AG10803 (cell line): Measurements from ENCODE around the gene CSNK2B.

Experiments
- DNase-seq: peaks from one replicate; pipeline ENCODE4 v3.0.0; 2010; ENCODE audit warnings: low read depth
- H3K4me3 ChIP-seq: 2 replicates; pipeline ENCODE4 v1.5.1; 2011; ENCODE audit warnings: mild to moderate bottlenecking, low read length, control low read depth
- TF ChIP-seq, protein P1 (sequence below): conservative IDR thresholded peaks from 2 replicates; pipeline ENCODE4 v1.5.1; 2011; ENCODE audit warnings: mild to moderate bottlenecking, low read length, control low read depth, inconsistent platforms

The CSNK2B gene

GRCh38 chr6:31711233-31711632, 45.4 kb downstream of the CSNK2B start:
- DNase-seq = no peak
- TF ChIP-seq, protein P1, sequence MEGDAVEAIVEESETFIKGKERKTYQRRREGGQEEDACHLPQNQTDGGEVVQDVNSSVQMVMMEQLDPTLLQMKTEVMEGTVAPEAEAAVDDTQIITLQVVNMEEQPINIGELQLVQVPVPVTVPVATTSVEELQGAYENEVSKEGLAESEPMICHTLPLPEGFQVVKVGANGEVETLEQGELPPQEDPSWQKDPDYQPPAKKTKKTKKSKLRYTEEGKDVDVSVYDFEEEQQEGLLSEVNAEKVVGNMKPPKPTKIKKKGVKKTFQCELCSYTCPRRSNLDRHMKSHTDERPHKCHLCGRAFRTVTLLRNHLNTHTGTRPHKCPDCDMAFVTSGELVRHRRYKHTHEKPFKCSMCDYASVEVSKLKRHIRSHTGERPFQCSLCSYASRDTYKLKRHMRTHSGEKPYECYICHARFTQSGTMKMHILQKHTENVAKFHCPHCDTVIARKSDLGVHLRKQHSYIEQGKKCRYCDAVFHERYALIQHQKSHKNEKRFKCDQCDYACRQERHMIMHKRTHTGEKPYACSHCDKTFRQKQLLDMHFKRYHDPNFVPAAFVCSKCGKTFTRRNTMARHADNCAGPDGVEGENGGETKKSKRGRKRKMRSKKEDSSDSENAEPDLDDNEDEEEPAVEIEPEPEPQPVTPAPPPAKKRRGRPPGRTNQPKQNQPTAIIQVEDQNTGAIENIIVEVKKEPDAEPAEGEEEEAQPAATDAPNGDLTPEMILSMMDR = no peak
- no peak overlapping the region for H3K4me3 ChIP-seq

DNA sequence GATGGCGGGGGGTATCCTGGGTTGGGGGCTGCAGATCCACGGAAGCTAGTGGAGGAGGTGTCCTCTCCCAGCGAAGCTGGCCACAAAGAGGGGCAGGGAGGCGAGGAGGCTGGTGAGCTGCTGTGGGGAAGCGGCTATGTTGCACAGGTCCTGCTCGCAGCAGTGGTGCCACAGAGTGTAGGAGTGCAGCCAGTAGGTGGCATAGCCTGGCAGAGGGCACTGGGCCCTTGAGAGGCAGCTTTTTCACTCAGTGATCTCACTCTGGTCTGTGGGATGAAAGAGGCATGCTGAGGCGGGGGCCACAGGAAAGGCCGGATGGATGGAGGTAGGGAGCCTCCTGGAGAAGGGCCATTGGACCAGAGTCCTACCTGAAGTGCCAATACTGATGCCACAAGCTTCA, 46.4 kb downstream of the CSNK2B start:
- no peak overlapping the region for H3K4me3 ChIP-seq
- TF ChIP-seq, protein P1 = 0 out of 2 replicates have a peak, but pooled peaks have one; percentile 4
- DNase-seq = no peak

GRCh38 chr6:31713465-31713864, 47.6 kb downstream of the CSNK2B start:
- TF ChIP-seq, protein P1 = no peak
- no peak overlapping the region for H3K4me3 ChIP-seq
- no peak for DNase-seq

DNA sequence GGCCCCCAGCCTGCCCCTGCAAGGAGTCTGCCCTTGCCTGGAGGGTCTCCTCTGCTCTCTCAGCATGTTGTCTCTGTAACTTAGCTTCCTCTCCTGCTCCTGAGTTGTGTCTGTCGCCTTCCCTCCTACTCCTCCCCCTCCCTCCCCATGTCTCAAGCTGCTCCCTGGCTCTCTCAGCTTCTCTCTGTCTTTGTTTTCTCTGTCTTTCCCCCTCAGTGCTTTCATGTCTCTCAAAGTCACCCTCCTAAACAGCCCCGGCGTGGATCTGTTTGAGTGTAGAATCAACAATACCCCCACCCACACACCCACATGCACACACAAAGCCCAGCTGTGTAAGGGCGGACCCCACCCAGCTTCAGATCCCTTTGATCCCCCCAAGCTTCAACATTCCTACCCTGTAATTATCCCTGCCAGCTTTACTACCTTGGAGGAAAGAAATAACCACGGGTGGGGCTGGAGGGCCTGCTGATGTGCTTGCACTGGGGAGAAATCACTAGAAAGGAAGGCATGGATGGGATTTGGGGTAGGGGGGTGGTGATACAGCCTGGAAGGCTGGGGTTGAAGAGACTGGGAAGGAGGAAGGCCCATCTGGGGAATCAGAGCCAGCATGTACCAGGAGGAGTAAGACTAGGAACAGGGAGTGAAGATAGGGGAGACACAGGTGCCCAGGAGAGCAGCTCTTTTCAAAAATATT, 48.3 kb downstream of the CSNK2B start:
- H3K4me3 ChIP-seq = no peak overlapping the region
- no peak for DNase-seq
- TF ChIP-seq, protein P1 = no peak

DNA sequence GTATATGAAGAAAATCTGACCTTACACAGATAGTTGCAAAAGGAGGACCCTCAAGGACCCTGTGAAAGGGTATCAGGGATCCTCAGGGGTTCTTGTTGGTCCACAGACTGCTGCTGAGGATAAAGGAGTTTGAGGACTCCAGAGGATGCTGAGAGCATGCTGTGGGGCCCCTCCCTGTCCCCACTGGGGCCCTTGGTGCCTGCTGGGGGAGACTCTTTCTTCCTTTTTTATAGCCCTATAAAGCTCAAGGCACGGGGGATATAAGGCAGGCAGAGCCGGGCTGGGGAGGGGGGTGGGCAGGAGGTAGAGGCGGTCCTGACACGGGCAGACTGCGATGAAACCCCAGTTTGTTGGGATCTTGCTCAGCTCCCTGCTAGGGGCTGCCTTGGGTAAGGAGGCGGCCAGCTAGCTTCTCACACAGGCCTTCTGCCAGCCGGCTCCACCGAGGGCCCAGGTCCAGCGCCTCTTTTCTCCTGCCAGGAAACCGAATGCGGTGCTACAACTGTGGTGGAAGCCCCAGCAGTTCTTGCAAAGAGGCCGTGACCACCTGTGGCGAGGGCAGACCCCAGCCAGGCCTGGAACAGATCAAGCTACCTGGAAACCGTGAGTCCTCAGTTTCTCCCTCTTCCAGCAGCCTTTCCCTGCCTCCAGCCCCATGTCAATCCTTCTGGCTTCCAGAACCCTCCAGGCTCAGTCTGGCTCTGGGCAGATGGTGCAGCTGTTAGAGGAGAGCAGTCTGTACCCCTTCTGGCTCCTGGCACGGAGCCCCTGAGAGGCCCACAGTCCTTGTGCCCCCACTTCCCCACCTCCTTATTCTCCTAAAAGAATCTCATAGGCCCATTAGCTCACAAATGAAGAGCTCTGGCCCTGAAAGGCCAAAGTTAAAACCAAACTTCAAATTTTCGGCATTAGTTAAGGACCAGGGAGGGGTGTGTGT, 49.4 kb downstream of the CSNK2B start, which contains the start of gene LY6G6D:
LY6G6D (plus strand) TSS at position 327 of the 937 bp plus-strand sequence; CDS start at position 335, 8 bp downstream.
- DNase-seq = no peak
- TF ChIP-seq, protein P1 = no peak
- H3K4me3 ChIP-seq = no peak within 1 kb of the TSS

DNA sequence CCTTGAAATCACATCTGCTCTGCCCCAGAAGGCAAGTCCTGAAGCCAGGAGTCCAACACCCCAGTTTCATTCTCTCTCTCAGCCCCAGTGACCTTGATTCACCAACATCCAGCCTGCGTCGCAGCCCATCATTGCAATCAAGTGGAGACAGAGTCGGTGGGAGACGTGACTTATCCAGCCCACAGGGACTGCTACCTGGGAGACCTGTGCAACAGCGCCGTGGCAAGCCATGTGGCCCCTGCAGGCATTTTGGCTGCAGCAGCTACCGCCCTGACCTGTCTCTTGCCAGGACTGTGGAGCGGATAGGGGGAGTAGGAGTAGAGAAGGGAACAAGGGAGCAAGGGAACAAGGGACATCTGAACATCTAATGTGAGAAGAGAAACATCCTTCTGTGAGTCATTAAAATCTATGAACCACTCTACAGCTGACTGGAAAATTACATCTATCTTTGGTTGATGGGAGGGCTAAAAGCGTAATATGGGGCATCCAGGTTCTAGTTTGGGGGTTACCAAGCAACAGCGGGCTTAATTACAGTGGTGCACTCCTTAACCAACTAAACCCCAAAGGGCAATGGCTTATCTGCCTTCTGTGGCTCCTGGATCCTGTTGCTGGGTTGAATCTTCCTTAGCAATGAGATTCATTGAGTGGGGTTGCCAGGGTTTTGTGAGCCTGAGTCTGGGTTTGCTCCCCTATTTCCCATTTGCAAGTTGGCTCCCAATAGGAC, 51.8 kb downstream of the CSNK2B start:
- no peak overlapping the region for H3K4me3 ChIP-seq
- DNase-seq = no peak
- TF ChIP-seq, protein P1 = no peak
